Measurements from ENCODE around the gene PNPLA7.

Gene PNPLA7

DNA sequence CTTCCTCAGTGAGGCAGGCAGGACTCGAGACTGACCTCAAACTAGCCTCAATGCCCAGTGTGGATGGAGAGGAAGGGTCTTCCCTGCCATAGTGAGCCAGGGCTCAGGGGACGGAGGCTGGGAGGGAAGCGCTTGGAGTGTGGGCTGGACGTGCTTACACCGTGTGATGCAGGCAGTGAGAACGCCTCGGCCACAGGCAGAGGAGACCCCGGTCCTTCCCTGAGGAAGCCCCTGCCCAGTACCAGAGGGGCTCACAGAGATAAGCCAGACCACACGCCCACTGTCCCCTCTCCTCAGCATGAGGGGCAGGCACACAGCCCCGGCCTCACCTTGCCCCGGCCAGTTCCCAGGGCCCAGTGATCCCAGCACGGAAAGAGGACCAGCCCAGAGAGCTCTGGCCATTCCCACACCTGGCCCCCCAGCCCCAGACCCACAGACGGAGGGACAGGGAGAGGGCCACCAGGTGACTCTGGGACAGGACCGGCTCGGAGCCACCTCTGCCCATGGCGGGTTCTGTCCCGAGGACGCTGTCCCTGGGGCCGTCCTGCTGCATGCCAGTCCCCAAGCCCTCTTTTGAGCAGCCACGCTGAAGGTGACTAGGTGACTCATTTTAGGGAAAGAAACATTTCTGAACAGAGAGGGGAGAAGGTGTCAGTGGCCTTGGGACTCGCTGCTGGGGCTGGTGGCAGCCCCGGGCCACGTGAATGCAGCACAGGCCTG lies 85.0 kb downstream of the PNPLA7 start:
- no peak for DNase-seq (ENCODE audit: extremely low read depth, low read depth)
- TF ChIP-seq CTCF (IDR thresholded peaks at IDR 0.05; ENCODE audit: low read depth, low read length): no peak

DNA sequence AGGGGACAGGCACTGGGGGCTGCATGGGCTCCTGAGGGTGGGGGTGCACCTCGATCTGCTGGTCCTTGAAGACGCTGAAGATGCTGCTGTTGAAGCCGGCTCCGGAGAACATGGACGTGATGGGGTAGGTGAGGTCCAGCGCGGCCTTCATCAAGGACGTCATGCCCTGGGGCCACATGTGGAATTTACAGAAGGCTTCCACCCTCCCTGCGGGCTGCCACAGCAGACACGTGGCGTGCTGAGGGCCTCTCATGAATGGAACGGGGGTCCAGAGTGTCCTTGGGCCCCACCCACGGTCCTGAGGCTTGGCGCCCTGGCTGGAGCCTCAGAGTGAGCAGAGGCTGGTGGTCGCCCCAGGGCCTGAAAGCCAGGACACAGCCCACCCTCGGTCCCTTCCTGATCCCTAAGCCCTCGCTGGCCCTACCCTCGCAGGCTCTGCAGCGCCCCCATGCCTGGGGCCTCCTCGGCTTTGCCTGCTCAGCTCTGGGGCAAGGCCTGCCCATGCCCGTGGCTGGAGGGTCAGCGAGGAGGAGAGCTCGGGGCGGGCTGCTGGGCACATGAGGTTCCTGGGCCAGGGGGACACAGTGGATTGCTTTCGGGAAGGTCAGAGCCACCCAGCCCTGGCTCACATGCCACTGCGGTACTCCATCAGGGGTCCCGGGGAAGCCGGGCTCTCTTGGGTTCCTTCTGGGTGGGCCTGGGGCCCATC lies 85.8 kb downstream of the PNPLA7 start:
- no peak for TF ChIP-seq CTCF (IDR thresholded peaks at IDR 0.05; ENCODE audit: low read depth, low read length)
- no peak for DNase-seq (ENCODE audit: extremely low read depth, low read depth)

- no peak for DNase-seq (ENCODE audit: extremely low read depth, low read depth)
- TF ChIP-seq CTCF (IDR thresholded peaks at IDR 0.05; ENCODE audit: low read depth, low read length): no peak
Measured at GRCh38 chr9:137463931-137464290, 86.3 kb downstream of the PNPLA7 start.

- DNase-seq (ENCODE audit: extremely low read depth, low read depth): no peak
- TF ChIP-seq CTCF (IDR thresholded peaks at IDR 0.05; ENCODE audit: low read depth, low read length): no peak
Measured at GRCh38 chr9:137462986-137463930, 86.9 kb downstream of the PNPLA7 start.

DNA sequence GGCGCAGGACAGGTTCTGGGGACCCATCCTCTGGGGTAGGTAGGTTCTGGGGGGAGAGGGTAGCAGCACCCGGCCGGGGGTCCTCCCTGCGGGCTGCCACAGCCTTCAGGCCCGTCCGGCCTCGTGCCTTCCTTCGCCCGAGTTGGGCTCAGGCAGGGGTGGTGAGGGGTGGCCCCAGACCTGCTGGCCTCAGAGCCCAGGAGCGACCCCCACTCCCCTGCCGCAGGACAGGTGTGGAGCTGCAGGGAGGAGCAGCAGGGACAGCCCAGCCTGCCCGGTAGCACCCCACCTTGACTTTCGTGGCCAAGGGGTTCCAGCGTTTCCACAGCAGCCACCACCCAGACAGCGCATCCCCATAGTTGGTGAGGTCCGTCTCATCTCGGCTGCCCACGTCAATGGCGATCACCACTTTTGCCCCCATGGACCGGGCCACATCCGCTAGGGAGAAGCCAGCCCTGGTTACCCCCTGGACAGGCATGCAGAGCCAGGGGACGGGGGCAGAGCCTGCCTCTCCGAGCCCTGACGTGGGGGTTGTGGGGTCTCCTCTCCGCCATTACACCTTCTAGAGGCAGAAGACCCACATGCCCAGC lies 87.7 kb downstream of the PNPLA7 start:
- no peak for TF ChIP-seq CTCF (IDR thresholded peaks at IDR 0.05; ENCODE audit: low read depth, low read length)
- DNase-seq (ENCODE audit: extremely low read depth, low read depth): no peak

- no peak for DNase-seq (ENCODE audit: extremely low read depth, low read depth)
- no peak for TF ChIP-seq CTCF (IDR thresholded peaks at IDR 0.05; ENCODE audit: low read depth, low read length)
Measured at GRCh38 chr9:137461663-137462395, 88.4 kb downstream of the PNPLA7 start.

Measured in AG09319 (cell line).